PFSK-1 (cell line): ENCODE results near the gene KSR2.

Experiments
- FOXP2 ChIP-seq: optimal IDR thresholded peaks from 2 replicates; pipeline ENCODE3; 2011; ENCODE audit warnings: borderline replicate concordance, control low read depth, inconsistent platforms; ENCODE audit not compliant: insufficient read depth; ENCODE audit errors: extremely low read length, extremely low read depth
- POLR2AphosphoS5 ChIP-seq: IDR thresholded peaks from 2 replicates; pipeline ENCODE4 v1.6.1; 2012; ENCODE audit warnings: low read depth, mild to moderate bottlenecking, control low read depth, low read length, moderate library complexity
- REST ChIP-seq, 2 experiments: IDR thresholded peaks; 2 replicates each; pipeline versions ENCODE4 v1.6.1 to v1.8.0; 2011 to 2012; ENCODE audit warnings: low read depth in 2 of 2, low read length in 2 of 2, control low read depth in 1 of 2, inconsistent platforms in 1 of 2, mild to moderate bottlenecking in 1 of 2, moderate library complexity in 1 of 2; ENCODE audit not compliant: insufficient read depth in 1 of 2
- SIN3A ChIP-seq: IDR thresholded peaks from 2 replicates; pipeline ENCODE4 v1.6.1; 2012; ENCODE audit warnings: mild to moderate bottlenecking, low read length, moderate library complexity, borderline replicate concordance; ENCODE audit not compliant: insufficient read depth
- TAF1 ChIP-seq: IDR thresholded peaks from 2 replicates; pipeline ENCODE4 v1.6.1; 2012; ENCODE audit warnings: low read length, control low read depth, borderline replicate concordance; ENCODE audit not compliant: insufficient read depth

The KSR2 gene

DNA sequence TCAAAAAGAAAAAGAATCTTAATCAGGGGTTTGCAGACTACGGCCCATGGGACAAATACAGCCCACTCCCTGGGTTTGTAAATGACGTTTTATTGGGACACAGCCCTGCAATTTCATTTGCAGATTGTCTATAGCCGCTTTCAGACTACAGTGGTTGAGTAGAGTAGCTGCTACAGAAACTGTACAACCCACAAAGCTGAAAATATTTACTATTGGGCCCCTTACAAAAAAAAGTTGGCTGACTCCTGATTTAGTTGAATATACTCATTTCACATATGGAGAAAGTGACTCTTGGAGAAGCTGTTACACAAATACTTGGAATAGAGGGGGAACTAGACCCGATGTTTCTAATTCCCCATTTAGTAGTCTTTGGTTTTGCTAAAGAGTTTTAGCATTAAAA lies 444.8 kb downstream of the KSR2 start:
- TF ChIP-seq SIN3A, result no peak
- TF ChIP-seq TAF1, result no peak
- no peak for TF ChIP-seq POLR2AphosphoS5
- TF ChIP-seq REST (IDR thresholded peaks at IDR 0.05; ENCODE audit: insufficient read depth in 1 of 2, low read depth in 2 of 2, low read length in 2 of 2), result no peak
- no peak for TF ChIP-seq FOXP2

GRCh38 chr12:117522559-117522958 lies 446.2 kb downstream of the KSR2 start:
- TF ChIP-seq FOXP2, result no peak
- TF ChIP-seq SIN3A, result no peak
- TF ChIP-seq POLR2AphosphoS5, result no peak
- no peak for TF ChIP-seq REST (IDR thresholded peaks at IDR 0.05; ENCODE audit: insufficient read depth in 1 of 2, low read depth in 2 of 2, low read length in 2 of 2)
- no peak for TF ChIP-seq TAF1

DNA sequence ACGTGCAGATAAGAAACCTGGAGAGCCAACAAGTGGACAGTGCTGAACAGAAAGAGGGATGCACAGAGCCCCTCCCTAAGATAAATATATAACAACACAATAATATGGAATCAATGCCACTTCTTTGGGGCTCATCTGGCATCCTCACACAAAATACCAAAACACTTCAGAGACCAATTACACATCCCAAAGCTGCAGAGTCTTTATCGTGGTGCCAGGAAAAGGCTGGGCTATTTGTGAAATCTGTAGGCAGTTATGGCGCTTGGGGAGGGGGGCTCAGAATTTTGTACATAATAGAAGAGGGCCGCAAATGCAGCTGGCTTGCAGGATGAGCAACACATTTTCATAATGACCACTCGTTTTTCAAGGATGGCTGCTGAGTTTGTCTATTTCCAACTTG lies 446.9 kb downstream of the KSR2 start:
- TF ChIP-seq FOXP2 (no peak), SIN3A (no peak), TAF1 (no peak), POLR2AphosphoS5 (no peak), REST (IDR thresholded peaks at IDR 0.05; ENCODE audit: insufficient read depth in 1 of 2, low read depth in 2 of 2, low read length in 2 of 2) (no peak)

- no peak for TF ChIP-seq FOXP2
- no peak for TF ChIP-seq TAF1
- TF ChIP-seq SIN3A, result no peak
- TF ChIP-seq POLR2AphosphoS5, result no peak
- TF ChIP-seq REST (IDR thresholded peaks at IDR 0.05; ENCODE audit: insufficient read depth in 1 of 2, low read depth in 2 of 2, low read length in 2 of 2), result no peak
Observed at GRCh38 chr12:117521346-117521745, 447.4 kb downstream of the KSR2 start.
